ENCODE data around the gene VSTM4. TPM values are rescaled to one million over a fixed set of nuclear protein-coding genes. Genes with fewer than 3 reads are reported as not detected.

The VSTM4 gene
- total RNA-seq, 1 donor = 10.1 TPM

GRCh38 chr10:49160110-49160509 lies 44.8 kb upstream of the VSTM4 start:
- TF ChIP-seq CTCF (IDR thresholded peaks at IDR 0.05; ENCODE audit: extremely low read depth, low read depth, low read length) = no peak
- no peaks in the 10 kb centered on the region for H3K9me3 ChIP-seq (ENCODE audit: low read depth, low read length)
- H2AFZ ChIP-seq (ENCODE audit: low read length) = no peak overlapping the region
- H4K20me1 ChIP-seq (ENCODE audit: insufficient read depth, low read length) = no peaks in the 10 kb centered on the region
- H3K4me3 ChIP-seq (ENCODE audit: insufficient read depth, low read length) = no peak overlapping the region
- H3K36me3 ChIP-seq (ENCODE audit: insufficient read depth, low read length) = no peaks in the 10 kb centered on the region
- no peaks in the 10 kb centered on the region for H3K79me2 ChIP-seq (ENCODE audit: insufficient read depth, low read length)
- DNase-seq (ENCODE audit: insufficient read length, low spot score, missing footprints) = no peak
- H3K4me2 ChIP-seq (ENCODE audit: insufficient read depth, low read length) = no peak overlapping the region
- no peaks in the 10 kb centered on the region for H3K27me3 ChIP-seq (ENCODE audit: insufficient read depth, low read length)
- peaks cover 18% of the 10 kb centered on the region for H3K4me1 ChIP-seq (ENCODE audit: insufficient read depth, low read length)
- H3K27ac ChIP-seq (ENCODE audit: low read depth, low read length) = no peak overlapping the region

- Histone ChIP-seq H3K4me2 (ENCODE audit: insufficient read depth, low read length) (no peak overlapping the region), H3K27me3 (ENCODE audit: insufficient read depth, low read length) (no peaks in the 10 kb centered on the region), H3K36me3 (ENCODE audit: insufficient read depth, low read length) (no peaks in the 10 kb centered on the region), H3K27ac (ENCODE audit: low read depth, low read length) (no peak overlapping the region), H3K79me2 (ENCODE audit: insufficient read depth, low read length) (no peaks in the 10 kb centered on the region), H2AFZ (ENCODE audit: low read length) (no peak overlapping the region), H3K4me1 (ENCODE audit: insufficient read depth, low read length) (peaks cover 18% of the 10 kb centered on the region), H3K9me3 (ENCODE audit: low read depth, low read length) (no peaks in the 10 kb centered on the region), H3K4me3 (ENCODE audit: insufficient read depth, low read length) (no peak overlapping the region), H4K20me1 (ENCODE audit: insufficient read depth, low read length) (no peaks in the 10 kb centered on the region)
- no peak for DNase-seq (ENCODE audit: insufficient read length, low spot score, missing footprints)
- no peak for TF ChIP-seq CTCF (IDR thresholded peaks at IDR 0.05; ENCODE audit: extremely low read depth, low read depth, low read length)
Observed at GRCh38 chr10:49158915-49159314, 43.6 kb upstream of the VSTM4 start.

GRCh38 chr10:49158404-49158803 lies 43.1 kb upstream of the VSTM4 start:
- Histone ChIP-seq H3K4me1 (ENCODE audit: insufficient read depth, low read length) (peaks cover 16% of the 10 kb centered on the region), H2AFZ (ENCODE audit: low read length) (no peak overlapping the region), H3K4me2 (ENCODE audit: insufficient read depth, low read length) (no peak overlapping the region), H3K27ac (ENCODE audit: low read depth, low read length) (no peak overlapping the region), H3K9me3 (ENCODE audit: low read depth, low read length) (no peaks in the 10 kb centered on the region), H3K4me3 (ENCODE audit: insufficient read depth, low read length) (no peak overlapping the region), H3K79me2 (ENCODE audit: insufficient read depth, low read length) (no peaks in the 10 kb centered on the region), H4K20me1 (ENCODE audit: insufficient read depth, low read length) (no peaks in the 10 kb centered on the region), H3K27me3 (ENCODE audit: insufficient read depth, low read length) (no peaks in the 10 kb centered on the region), H3K36me3 (ENCODE audit: insufficient read depth, low read length) (no peaks in the 10 kb centered on the region)
- no peak for TF ChIP-seq CTCF (IDR thresholded peaks at IDR 0.05; ENCODE audit: extremely low read depth, low read depth, low read length)
- DNase-seq (ENCODE audit: insufficient read length, low spot score, missing footprints) = no peak

- H2AFZ ChIP-seq (ENCODE audit: low read length) = no peak overlapping the region
- H3K4me1 ChIP-seq (ENCODE audit: insufficient read depth, low read length) = peaks cover 13% of the 10 kb centered on the region
- H3K9me3 ChIP-seq (ENCODE audit: low read depth, low read length) = no peaks in the 10 kb centered on the region
- H3K27ac ChIP-seq (ENCODE audit: low read depth, low read length) = no peak overlapping the region
- no peaks in the 10 kb centered on the region for H3K36me3 ChIP-seq (ENCODE audit: insufficient read depth, low read length)
- no peak overlapping the region for H3K4me3 ChIP-seq (ENCODE audit: insufficient read depth, low read length)
- no peaks in the 10 kb centered on the region for H4K20me1 ChIP-seq (ENCODE audit: insufficient read depth, low read length)
- H3K4me2 ChIP-seq (ENCODE audit: insufficient read depth, low read length) = no peak overlapping the region
- TF ChIP-seq CTCF (IDR thresholded peaks at IDR 0.05; ENCODE audit: extremely low read depth, low read depth, low read length) = no peak
- no peaks in the 10 kb centered on the region for H3K27me3 ChIP-seq (ENCODE audit: insufficient read depth, low read length)
- H3K79me2 ChIP-seq (ENCODE audit: insufficient read depth, low read length) = no peaks in the 10 kb centered on the region
- no peak for DNase-seq (ENCODE audit: insufficient read length, low spot score, missing footprints)
Observed at GRCh38 chr10:49157229-49157628, 41.9 kb upstream of the VSTM4 start.
